GM19238 (cell line): Measurements from ENCODE around the gene SLC5A4.
"Not testable (repeated sequence)": the region's sequence is repeated elsewhere in the genome, so short reads cannot be mapped to it uniquely, and the experiment has no call there.

Experiments used
- DNase-seq: peaks from one replicate; pipeline ENCODE4 v3.0.0; 2011; ENCODE audit warnings: low spot score; ENCODE audit not compliant: insufficient read length

SLC5A4 gene

GRCh38 chr22:32255217-32255616, at the start of gene SLC5A4:
TSS of gene SLC5A4 (minus strand) at chr22:32255347. CDS start at chr22:32255329, 18 bp downstream.
- no peak for DNase-seq

DNA sequence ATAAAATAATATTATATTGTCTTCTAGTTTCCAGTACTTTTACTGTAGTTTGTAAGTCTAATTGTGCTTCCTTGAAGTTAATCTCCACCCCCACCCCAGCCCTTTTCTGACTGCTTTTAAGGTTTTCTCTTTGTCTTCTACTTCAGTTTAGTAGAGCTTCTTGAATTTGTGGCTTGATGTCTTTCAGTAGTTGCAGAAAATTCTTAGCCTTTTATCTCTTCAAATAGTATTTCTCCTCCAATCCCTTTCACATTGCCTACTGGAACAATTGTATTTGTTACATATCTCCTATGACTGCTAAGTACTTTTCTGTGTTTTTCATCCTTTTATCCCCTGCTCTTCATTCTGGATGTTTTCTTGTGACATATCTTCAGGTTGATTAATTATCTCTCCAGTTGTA, 38.8 kb upstream of the SLC5A4 start:
- not testable (repeated sequence) for DNase-seq

DNA sequence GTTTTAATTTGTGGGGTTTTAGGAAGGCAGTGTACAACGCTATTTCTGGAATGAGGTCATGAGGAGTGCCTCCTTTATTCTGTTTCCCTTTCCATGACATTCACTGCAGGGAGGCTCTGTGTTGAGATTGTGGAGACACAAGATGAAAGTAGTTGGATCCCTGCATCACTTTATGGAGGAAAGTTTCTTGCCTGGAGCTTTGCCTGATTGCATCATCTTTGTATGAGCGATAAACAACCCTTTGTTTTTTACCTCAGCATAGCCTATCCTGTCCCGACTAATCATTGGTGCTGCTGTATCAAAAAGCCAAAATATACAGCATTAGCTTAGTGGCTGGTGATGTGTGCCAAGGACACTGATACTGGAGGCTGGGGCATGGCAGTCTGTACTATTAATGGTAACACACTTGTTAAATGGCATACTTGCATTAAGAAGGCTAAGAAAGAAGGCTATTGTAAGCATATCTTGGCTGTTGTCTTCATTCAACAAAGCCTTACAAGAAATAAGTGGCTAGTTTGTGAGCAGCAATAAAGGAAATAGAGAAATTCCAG, 31.2 kb upstream of the SLC5A4 start:
- no peak for DNase-seq

GRCh38 chr22:32281072-32281471, 25.9 kb upstream of the SLC5A4 start:
- no peak for DNase-seq

DNA sequence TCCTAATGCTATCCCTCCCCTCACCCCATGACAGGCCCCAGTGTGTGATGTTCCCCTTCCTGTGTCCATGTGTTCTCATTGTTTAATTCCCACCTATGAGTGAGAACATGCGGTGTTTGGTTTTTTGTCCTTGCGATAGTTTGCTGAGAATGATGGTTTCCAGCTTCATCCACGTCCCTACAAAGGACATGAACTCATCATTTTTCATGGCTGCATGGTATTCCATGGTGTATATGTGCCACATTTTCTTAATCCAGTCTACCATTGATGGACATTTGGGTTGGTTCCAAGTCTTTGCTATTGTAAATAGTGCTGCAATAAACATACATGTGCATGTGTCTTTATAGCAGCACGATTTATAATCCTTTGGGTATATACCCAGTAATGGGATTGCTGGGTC, 20.2 kb upstream of the SLC5A4 start:
- DNase-seq = not testable (repeated sequence)

DNA sequence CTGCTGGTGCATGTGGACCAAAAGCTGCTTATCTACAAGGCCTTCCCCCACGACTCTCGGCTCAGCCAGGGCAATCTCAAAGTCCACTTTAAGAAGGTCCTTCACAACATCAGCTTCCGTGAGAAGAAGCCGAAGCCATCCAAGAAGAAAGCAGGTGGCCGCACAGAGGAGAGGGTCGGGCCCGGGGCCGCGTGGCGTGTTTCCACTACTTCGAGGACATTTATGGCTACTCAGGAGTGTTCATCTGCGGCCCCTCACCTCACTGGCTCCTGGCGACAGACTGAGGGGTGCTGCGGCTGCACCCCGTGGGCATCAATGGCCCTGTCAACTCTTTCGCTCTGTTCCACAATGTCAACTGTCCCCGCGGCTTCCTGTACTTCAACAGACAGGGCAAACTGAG, 16.2 kb upstream of the SLC5A4 start:
- DNase-seq = no peak

- DNase-seq = no peak
Observed at GRCh38 chr22:32270641-32271369, 15.7 kb upstream of the SLC5A4 start.

- DNase-seq = no peak
Observed at GRCh38 chr22:32269316-32269715, 14.2 kb upstream of the SLC5A4 start.

GRCh38 chr22:32267011-32267410, 11.9 kb upstream of the SLC5A4 start:
- no peak for DNase-seq

- peak; percentile 46 for DNase-seq
Observed at GRCh38 chr22:32265882-32266767, 11.0 kb upstream of the SLC5A4 start.

DNA sequence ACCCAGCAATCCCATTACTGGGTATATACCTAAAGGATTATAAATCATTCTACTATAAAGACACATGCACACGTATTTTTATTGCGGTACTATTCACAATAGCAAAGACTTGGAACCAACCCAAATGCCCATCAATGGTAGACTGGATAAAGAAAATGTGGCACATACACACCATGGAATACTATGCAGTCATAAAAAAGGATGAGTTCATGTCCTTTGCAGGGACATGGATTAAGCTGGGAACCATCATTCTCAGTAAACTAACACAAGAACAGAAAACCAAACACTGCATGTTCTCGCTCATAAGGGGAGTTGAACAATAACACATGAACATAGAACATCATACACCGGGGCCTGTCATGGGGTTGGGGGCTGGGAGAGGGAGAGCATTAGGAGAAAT, 8.5 kb upstream of the SLC5A4 start:
- DNase-seq = not testable (repeated sequence)

DNA sequence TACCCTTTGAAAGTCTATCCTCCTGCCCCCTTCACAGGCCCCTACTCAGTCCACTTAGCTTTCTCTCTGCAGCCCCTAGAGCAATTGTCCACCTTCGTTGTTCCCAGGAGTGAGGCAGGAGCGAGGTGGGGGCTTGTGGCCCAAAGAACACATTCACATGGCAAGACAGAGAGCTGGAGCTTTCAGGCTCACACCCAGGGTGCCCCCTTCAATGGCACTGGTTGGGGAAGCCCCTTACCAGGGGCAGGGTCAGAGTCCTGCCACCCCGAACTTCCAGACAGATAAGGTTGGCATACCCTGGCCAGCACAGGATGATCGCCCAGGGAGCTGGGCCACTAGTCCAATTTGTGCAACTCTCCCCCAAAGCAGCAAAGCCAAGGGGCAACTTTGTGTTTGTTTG, 6.2 kb upstream of the SLC5A4 start:
- DNase-seq = no peak

- DNase-seq = no peak
Observed at GRCh38 chr22:32258791-32259190, 3.6 kb upstream of the SLC5A4 start.

DNA sequence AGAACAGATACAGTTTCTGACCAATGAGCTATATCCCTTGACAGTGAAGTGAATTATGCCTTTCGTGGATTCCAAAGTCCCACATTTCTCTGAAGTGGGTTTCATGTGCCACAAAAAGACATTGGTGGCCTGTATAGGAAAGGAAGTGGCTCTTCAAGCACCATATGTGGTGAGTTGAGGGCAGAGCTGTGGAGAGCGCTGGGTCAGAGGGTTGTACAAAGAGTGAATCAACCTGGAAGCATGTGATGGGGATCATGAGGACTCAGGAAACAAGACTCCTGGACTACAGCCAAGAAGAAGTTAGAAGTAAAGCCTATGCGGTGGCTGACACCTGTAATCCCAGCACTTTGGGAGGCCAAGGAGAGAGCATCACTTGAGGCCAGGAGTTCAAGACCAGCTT, 579 bp upstream of the SLC5A4 start:
- DNase-seq = no peak

- no peak for DNase-seq
Observed at GRCh38 chr22:32249231-32249630, 5.9 kb downstream of the SLC5A4 start.

DNA sequence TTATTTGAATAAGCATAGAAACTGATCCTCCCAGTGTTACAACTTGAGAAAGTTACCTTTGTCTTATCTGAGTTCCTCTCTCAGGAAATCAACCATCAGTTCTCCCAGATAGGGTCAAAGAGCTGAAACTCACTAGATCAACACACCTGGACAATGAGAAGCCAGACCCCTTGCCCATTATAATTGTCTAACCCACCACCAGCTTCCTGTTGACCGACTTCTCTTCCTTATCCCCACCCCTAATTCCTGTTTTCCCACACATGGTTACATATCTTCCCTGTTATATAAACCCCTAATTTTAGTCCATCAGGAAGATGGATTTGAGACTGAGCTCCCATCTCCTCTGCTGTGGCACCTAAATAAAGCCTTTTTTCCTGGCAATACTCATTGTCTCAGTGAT, 6.9 kb downstream of the SLC5A4 start:
- DNase-seq = no peak

DNA sequence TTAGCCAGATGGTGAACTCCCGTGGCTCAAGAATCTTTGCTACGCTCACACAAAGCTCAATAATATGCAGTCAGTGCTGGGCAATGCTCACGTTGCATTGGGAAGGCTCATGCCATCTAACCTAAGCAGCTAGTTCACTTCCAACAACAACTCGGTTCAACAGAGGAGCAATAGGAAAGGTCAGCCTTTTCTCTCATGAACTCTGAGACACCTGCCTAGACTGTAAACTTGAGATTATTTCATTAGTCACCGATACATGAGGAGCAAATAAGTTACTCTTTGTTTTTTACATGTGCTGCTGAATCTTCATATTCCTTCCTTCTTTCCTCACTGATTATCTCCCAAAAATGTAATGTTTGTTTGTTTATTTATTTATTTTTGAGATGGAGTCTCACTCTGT, 9.0 kb downstream of the SLC5A4 start:
- no peak for DNase-seq

GRCh38 chr22:32245042-32245441, 10.1 kb downstream of the SLC5A4 start:
- DNase-seq = no peak

- DNase-seq = no peak
Observed at GRCh38 chr22:32244547-32244946, 10.6 kb downstream of the SLC5A4 start.

GRCh38 chr22:32240461-32240860, 14.7 kb downstream of the SLC5A4 start:
- no peak for DNase-seq

DNA sequence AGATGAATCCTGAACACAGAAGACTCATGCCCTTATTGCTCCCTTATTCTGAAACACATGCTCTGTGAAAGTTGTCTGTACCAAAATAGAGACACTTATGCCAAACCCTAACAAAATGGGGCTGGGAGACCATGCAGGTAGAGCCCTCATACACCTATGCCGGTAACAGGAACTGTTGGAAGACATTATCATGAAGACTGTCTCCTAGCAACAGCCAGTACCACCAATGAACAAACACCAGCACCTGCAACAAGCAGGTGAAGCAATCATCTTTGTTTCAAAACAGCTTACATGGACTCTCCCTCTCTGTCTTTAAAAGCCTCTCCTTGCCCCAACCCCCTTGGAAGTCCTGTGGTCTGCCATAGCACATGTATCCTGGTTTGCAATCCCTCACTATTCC, 17.2 kb downstream of the SLC5A4 start:
- no peak for DNase-seq

GRCh38 chr22:32236970-32237369, 18.2 kb downstream of the SLC5A4 start:
- DNase-seq = no peak
